ENCODE results near the gene RGS10.

GRCh38 chr10:119501690-119502089 lies 40.8 kb downstream of the RGS10 start:
- TF ChIP-seq CTCF (conservative IDR thresholded peaks at IDR 0.05; ENCODE audit: low read depth in 2 of 2) (no peak), ZNF114 (CRISPR knock-in tag; IDR thresholded peaks at IDR 0.05) (no peak), REST (IDR thresholded peaks at IDR 0.05; ENCODE audit: unreplicated experiment) (no peak), POLR2AphosphoS5 (IDR thresholded peaks at IDR 0.05; ENCODE audit: low read depth) (no peak), EZH2 (IDR thresholded peaks at IDR 0.05; ENCODE audit: low read depth, unreplicated experiment) (no peak), CREB1 (CRISPR knock-in tag; IDR thresholded peaks at IDR 0.05; ENCODE audit: low read depth) (no peak), JUNB (IDR thresholded peaks at IDR 0.05; ENCODE audit: unreplicated experiment) (no peak), ETS1 (IDR thresholded peaks at IDR 0.05) (no peak), NANOG (IDR thresholded peaks at IDR 0.05; ENCODE audit: borderline replicate concordance) (no peak), ZNF331 (CRISPR knock-in tag; IDR thresholded peaks at IDR 0.05; ENCODE audit: low read depth) (no peak), EZH2phosphoT487 (IDR thresholded peaks at IDR 0.05; ENCODE audit: unreplicated experiment) (no peak), ZNF462 (CRISPR knock-in tag; IDR thresholded peaks at IDR 0.05) (no peak)
